HepG2 (cell line): Measurements from ENCODE around the gene HCFC1R1. TPM values are rescaled to one million over a fixed set of nuclear protein-coding genes. Genes with fewer than 3 reads are reported as not detected.

ENCODE experiments used
- SALL2 ChIP-seq: sonication (generic); formaldehyde crosslinking; IDR thresholded peaks from 2 replicates; pipeline ENCODE4 v1.8.1; 2023; ENCODE audit warnings: mild to moderate bottlenecking, missing genetic modification reagents, inconsistent platforms
- ZNF224 ChIP-seq: sonication (generic); formaldehyde crosslinking; IDR thresholded peaks from 2 replicates; pipeline ENCODE4 v1.5.0; 2020; ENCODE audit warnings: mild to moderate bottlenecking, missing genetic modification reagents
- ZNF333 ChIP-seq: sonication (generic); formaldehyde crosslinking; IDR thresholded peaks from 2 replicates; pipeline ENCODE4 v1.4.0; 2020; ENCODE audit warnings: mild to moderate bottlenecking, missing genetic modification reagents, borderline replicate concordance
- ZNF766 ChIP-seq: sonication (generic); formaldehyde crosslinking; IDR thresholded peaks from 2 replicates; pipeline ENCODE4 v1.5.0; 2020; ENCODE audit warnings: missing genetic modification reagents, borderline replicate concordance
- polyA plus RNA-seq, 8 experiments: library from polyadenylated mRNA; depleted of rRNA in 3 of 8; stranded (reverse) in 7 of 8; unstranded in 1 of 8; fragments of >200 nt; fragmentation: Illumina TruSeq in 4 of 8; extraction: Trizol in 4 of 8; gene quantifications; 2 replicates each; pipeline versions ENCODE4 v1.2.1 to v1.2.3, GENCODE V29; 2011 to 2016; ENCODE audit warnings: low read depth in 4 of 8, missing spikeins in 1 of 8, mixed read lengths in 1 of 8; ENCODE audit not compliant: insufficient read depth in 1 of 8
- total RNA-seq, 5 experiments: library from RNA; depleted of rRNA; stranded (reverse); fragments of >200 nt; fragmentation: Illumina TruSeq; extraction: Trizol; gene quantifications; 2 replicates each; pipeline ENCODE4 v1.2.3, GENCODE V29; 2016; ENCODE audit warnings: low read depth in 1 of 5
- TF ChIP-seq, protein P1 (sequence below): sonication (generic); formaldehyde crosslinking; IDR thresholded peaks from 2 replicates; pipeline ENCODE4 v1.5.1; 2020; ENCODE audit warnings: mild to moderate bottlenecking, missing genetic modification reagents, moderate library complexity
- TF ChIP-seq, protein P2 (sequence below): IDR thresholded peaks from 2 replicates; pipeline ENCODE4 v1.6.1; 2016; ENCODE audit warnings: mild to moderate bottlenecking
- TF ChIP-seq, protein P3 (sequence below): sonication (generic); formaldehyde crosslinking; IDR thresholded peaks from 2 replicates; pipeline ENCODE4 v1.4.0; 2020; ENCODE audit warnings: missing genetic modification reagents
- TF ChIP-seq, protein P4 (sequence below): sonication (generic); formaldehyde crosslinking; conservative IDR thresholded peaks from 2 replicates; pipeline ENCODE4 v1.4.0; 2020; ENCODE audit warnings: missing genetic modification reagents
- TF ChIP-seq, protein P5 (sequence below): sonication (generic); formaldehyde crosslinking; IDR thresholded peaks from 2 replicates; pipeline ENCODE4 v1.8.0; 2022; ENCODE audit warnings: missing genetic modification reagents, mild to moderate bottlenecking, inconsistent platforms, borderline replicate concordance
- TF ChIP-seq, protein P6 (sequence below): sonication (generic); formaldehyde crosslinking; IDR thresholded peaks from 2 replicates; pipeline ENCODE4 v1.4.0; 2020; ENCODE audit warnings: missing genetic modification reagents, mild to moderate bottlenecking, borderline replicate concordance
- TF ChIP-seq, protein P7 (sequence below): sonication (generic); formaldehyde crosslinking; IDR thresholded peaks from 2 replicates; pipeline ENCODE4 v1.4.0; 2020; ENCODE audit warnings: missing genetic modification reagents, mild to moderate bottlenecking, borderline replicate concordance

Gene HCFC1R1
- total and polyA plus RNA-seq, 2 of the 13 experiments (the other 11 are each of a cell fraction or from before 2014, with no cell fraction given), result 13.8 to 16.1 TPM

DNA sequence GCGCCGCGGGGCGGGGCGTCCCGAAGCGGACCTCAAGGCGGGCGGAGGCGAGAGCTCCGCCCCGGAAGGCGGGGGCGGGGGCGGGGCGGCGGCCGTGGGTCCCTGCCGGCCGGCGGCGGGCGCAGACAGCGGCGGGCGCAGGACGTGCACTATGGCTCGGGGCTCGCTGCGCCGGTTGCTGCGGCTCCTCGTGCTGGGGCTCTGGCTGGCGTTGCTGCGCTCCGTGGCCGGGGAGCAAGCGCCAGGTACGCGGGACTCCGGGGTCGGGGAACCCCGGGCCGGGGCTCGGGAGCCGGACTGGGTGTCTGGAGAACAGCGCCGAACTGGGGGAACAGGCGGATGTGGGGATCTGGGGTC lies 3.5 kb downstream of the HCFC1R1 start, which contains the start of gene TNFRSF12A (continued):
- TF ChIP-seq, protein P1, sequence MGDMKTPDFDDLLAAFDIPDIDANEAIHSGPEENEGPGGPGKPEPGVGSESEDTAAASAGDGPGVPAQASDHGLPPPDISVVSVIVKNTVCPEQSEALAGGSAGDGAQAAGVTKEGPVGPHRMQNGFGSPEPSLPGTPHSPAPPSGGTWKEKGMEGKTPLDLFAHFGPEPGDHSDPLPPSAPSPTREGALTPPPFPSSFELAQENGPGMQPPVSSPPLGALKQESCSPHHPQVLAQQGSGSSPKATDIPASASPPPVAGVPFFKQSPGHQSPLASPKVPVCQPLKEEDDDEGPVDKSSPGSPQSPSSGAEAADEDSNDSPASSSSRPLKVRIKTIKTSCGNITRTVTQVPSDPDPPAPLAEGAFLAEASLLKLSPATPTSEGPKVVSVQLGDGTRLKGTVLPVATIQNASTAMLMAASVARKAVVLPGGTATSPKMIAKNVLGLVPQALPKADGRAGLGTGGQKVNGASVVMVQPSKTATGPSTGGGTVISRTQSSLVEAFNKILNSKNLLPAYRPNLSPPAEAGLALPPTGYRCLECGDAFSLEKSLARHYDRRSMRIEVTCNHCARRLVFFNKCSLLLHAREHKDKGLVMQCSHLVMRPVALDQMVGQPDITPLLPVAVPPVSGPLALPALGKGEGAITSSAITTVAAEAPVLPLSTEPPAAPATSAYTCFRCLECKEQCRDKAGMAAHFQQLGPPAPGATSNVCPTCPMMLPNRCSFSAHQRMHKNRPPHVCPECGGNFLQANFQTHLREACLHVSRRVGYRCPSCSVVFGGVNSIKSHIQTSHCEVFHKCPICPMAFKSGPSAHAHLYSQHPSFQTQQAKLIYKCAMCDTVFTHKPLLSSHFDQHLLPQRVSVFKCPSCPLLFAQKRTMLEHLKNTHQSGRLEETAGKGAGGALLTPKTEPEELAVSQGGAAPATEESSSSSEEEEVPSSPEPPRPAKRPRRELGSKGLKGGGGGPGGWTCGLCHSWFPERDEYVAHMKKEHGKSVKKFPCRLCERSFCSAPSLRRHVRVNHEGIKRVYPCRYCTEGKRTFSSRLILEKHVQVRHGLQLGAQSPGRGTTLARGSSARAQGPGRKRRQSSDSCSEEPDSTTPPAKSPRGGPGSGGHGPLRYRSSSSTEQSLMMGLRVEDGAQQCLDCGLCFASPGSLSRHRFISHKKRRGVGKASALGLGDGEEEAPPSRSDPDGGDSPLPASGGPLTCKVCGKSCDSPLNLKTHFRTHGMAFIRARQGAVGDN (CRISPR knock-in tag), result peak; percentile 33; the same call in 1 of the 2 replicates
- TF ChIP-seq, protein P2, sequence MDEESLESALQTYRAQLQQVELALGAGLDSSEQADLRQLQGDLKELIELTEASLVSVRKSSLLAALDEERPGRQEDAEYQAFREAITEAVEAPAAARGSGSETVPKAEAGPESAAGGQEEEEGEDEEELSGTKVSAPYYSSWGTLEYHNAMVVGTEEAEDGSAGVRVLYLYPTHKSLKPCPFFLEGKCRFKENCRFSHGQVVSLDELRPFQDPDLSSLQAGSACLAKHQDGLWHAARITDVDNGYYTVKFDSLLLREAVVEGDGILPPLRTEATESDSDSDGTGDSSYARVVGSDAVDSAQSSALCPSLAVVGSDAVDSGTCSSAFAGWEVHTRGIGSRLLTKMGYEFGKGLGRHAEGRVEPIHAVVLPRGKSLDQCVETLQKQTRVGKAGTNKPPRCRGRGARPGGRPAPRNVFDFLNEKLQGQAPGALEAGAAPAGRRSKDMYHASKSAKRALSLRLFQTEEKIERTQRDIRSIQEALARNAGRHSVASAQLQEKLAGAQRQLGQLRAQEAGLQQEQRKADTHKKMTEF, result no peak
- TF ChIP-seq, protein P3, sequence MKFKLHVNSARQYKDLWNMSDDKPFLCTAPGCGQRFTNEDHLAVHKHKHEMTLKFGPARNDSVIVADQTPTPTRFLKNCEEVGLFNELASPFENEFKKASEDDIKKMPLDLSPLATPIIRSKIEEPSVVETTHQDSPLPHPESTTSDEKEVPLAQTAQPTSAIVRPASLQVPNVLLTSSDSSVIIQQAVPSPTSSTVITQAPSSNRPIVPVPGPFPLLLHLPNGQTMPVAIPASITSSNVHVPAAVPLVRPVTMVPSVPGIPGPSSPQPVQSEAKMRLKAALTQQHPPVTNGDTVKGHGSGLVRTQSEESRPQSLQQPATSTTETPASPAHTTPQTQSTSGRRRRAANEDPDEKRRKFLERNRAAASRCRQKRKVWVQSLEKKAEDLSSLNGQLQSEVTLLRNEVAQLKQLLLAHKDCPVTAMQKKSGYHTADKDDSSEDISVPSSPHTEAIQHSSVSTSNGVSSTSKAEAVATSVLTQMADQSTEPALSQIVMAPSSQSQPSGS (CRISPR knock-in tag), result no peak
- peak; percentile 55; the same call in 1 of the 2 replicates for TF ChIP-seq SALL2 (CRISPR knock-in tag)
- peak; percentile 69; the same call in 1 of the 2 replicates for TF ChIP-seq ZNF333 (CRISPR knock-in tag)
- no peak for TF ChIP-seq ZNF766 (CRISPR knock-in tag)
- TF ChIP-seq, protein P4, sequence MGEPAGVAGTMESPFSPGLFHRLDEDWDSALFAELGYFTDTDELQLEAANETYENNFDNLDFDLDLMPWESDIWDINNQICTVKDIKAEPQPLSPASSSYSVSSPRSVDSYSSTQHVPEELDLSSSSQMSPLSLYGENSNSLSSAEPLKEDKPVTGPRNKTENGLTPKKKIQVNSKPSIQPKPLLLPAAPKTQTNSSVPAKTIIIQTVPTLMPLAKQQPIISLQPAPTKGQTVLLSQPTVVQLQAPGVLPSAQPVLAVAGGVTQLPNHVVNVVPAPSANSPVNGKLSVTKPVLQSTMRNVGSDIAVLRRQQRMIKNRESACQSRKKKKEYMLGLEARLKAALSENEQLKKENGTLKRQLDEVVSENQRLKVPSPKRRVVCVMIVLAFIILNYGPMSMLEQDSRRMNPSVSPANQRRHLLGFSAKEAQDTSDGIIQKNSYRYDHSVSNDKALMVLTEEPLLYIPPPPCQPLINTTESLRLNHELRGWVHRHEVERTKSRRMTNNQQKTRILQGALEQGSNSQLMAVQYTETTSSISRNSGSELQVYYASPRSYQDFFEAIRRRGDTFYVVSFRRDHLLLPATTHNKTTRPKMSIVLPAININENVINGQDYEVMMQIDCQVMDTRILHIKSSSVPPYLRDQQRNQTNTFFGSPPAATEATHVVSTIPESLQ (CRISPR knock-in tag), result 0 out of 2 replicates have a peak, but pooled peaks have one; percentile 34
- TF ChIP-seq, protein P5, sequence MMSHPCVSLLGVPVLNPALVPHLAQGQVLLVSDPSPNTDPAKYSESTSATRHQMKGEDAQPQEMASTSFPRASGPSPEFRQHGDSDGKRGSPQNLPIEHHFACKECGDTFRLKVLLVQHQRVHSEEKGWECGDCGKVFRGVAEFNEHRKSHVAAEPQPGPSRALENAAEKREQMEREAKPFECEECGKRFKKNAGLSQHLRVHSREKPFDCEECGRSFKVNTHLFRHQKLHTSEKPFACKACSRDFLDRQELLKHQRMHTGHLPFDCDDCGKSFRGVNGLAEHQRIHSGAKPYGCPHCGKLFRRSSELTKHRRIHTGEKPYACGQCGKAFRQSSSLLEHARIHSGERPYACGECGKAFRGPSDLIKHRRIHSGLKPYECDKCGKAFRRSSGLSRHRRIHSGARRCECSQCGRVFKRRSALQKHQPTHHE (CRISPR knock-in tag), result no peak; the same call in 1 of the 2 replicates
- TF ChIP-seq ZNF224 (CRISPR knock-in tag), result peak; percentile 67; the same call in 1 of the 2 replicates
- TF ChIP-seq, protein P6, sequence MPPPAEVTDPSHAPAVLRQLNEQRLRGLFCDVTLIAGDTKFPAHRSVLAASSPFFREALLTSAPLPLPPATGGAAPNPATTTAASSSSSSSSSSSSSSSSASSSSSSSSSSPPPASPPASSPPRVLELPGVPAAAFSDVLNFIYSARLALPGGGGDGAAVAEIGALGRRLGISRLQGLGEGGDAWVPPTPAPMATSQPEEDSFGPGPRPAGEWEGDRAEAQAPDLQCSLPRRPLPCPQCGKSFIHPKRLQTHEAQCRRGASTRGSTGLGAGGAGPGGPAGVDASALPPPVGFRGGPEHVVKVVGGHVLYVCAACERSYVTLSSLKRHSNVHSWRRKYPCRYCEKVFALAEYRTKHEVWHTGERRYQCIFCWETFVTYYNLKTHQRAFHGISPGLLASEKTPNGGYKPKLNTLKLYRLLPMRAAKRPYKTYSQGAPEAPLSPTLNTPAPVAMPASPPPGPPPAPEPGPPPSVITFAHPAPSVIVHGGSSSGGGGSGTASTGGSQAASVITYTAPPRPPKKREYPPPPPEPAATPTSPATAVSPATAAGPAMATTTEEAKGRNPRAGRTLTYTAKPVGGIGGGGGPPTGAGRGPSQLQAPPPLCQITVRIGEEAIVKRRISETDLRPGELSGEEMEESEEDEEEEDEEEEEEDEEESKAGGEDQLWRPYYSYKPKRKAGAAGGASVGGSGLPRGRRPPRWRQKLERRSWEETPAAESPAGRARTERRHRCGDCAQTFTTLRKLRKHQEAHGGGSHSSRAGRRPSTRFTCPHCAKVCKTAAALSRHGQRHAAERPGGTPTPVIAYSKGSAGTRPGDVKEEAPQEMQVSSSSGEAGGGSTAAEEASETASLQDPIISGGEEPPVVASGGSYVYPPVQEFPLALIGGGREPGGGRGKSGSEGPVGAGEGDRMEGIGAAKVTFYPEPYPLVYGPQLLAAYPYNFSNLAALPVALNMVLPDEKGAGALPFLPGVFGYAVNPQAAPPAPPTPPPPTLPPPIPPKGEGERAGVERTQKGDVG (CRISPR knock-in tag), result no peak
- TF ChIP-seq, protein P7, sequence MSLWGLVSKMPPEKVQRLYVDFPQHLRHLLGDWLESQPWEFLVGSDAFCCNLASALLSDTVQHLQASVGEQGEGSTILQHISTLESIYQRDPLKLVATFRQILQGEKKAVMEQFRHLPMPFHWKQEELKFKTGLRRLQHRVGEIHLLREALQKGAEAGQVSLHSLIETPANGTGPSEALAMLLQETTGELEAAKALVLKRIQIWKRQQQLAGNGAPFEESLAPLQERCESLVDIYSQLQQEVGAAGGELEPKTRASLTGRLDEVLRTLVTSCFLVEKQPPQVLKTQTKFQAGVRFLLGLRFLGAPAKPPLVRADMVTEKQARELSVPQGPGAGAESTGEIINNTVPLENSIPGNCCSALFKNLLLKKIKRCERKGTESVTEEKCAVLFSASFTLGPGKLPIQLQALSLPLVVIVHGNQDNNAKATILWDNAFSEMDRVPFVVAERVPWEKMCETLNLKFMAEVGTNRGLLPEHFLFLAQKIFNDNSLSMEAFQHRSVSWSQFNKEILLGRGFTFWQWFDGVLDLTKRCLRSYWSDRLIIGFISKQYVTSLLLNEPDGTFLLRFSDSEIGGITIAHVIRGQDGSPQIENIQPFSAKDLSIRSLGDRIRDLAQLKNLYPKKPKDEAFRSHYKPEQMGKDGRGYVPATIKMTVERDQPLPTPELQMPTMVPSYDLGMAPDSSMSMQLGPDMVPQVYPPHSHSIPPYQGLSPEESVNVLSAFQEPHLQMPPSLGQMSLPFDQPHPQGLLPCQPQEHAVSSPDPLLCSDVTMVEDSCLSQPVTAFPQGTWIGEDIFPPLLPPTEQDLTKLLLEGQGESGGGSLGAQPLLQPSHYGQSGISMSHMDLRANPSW (CRISPR knock-in tag), result no peak
